Naive thymus-derived CD4-positive, alpha-beta T cell (primary cell): ENCODE results near the gene ASTN1. TPM values are rescaled to one million over a fixed set of nuclear protein-coding genes. Genes with fewer than 3 reads are reported as not detected.
A peak's percentile ranks its signal among the peaks of the same experiment; 100 is the strongest.

Experiments used
- ATAC-seq: fragments of 150-1000 bp; cut with Tn5 transposase; 2 replicates; pipeline ENCODE4 v1.10.0; 2021; ENCODE audit warnings: mild to moderate bottlenecking, moderate library complexity
- CTCF ChIA-PET: fragments of 350-600 bp; sonication (Branson Sonifier 250); formaldehyde crosslinking; loops from one replicate; lab custom pipeline; 2021; ENCODE audit warnings: antibody characterized with exemption; lab: Charles Lee
- POLR2A ChIA-PET: fragments of 350-600 bp; sonication (Branson Sonifier 250); formaldehyde crosslinking; loops from one replicate; lab custom pipeline; 2021; ENCODE audit warnings: antibody characterized with exemption, inconsistent platforms; lab: Charles Lee
- DNase-seq, 9 donors: peaks; one replicate each; pipeline versions ENCODE4 v3.0.0 to v3.0.0-alpha.2; 2020 to 2022; ENCODE audit warnings: mixed read lengths in 1 of 9
- H3K27ac ChIP-seq: one replicate; pipeline ENCODE4 v1.7.0; 2013; ENCODE audit warnings: mild to moderate bottlenecking, low read depth, low read length, moderate library complexity
- H3K27me3 ChIP-seq, 2 donors: one replicate each; pipeline ENCODE4 v1.7.0; 2013; ENCODE audit warnings: low read length in 2 of 2, mild to moderate bottlenecking in 2 of 2, moderate library complexity in 2 of 2; ENCODE audit not compliant: control insufficient read depth in 2 of 2, insufficient read depth in 2 of 2
- H3K36me3 ChIP-seq, 3 experiments: 1 replicate in 2 of 3; 2 replicates in 1 of 3; pipeline ENCODE4 v1.7.0; 2013; ENCODE audit warnings: low read length in 3 of 3, mild to moderate bottlenecking in 3 of 3, moderate library complexity in 1 of 3; ENCODE audit not compliant: insufficient read depth in 3 of 3, control insufficient read depth in 2 of 3
- H3K4me1 ChIP-seq, 2 donors: one replicate each; pipeline ENCODE4 v1.7.0; 2013; ENCODE audit warnings: low read length in 2 of 2, mild to moderate bottlenecking in 2 of 2, moderate library complexity in 1 of 2; ENCODE audit not compliant: control insufficient read depth in 2 of 2, insufficient read depth in 2 of 2
- H3K4me3 ChIP-seq: 2 replicates; pipeline ENCODE4 v1.7.0; 2013; ENCODE audit warnings: mild to moderate bottlenecking, low read length
- H3K9me3 ChIP-seq, 3 experiments: 1 replicate in 2 of 3; 2 replicates in 1 of 3; pipeline ENCODE4 v1.7.0; 2013; ENCODE audit warnings: low read length in 3 of 3; ENCODE audit not compliant: control insufficient read depth in 2 of 3
- H3K27ac Mint-ChIP-seq, 9 donors: one replicate each; pipeline ENCODE4 v1.8.0; 2020 to 2022; ENCODE audit warnings: mixed read lengths in 9 of 9, mild to moderate bottlenecking in 8 of 9, moderate library complexity in 5 of 9, inconsistent platforms in 2 of 9
- H3K27me3 Mint-ChIP-seq, 5 donors: one replicate each; pipeline ENCODE4 v1.8.0; 2021 to 2022; ENCODE audit warnings: mixed read lengths in 5 of 5, mild to moderate bottlenecking in 1 of 5
- H3K36me3 Mint-ChIP-seq, 5 donors: one replicate each; pipeline ENCODE4 v1.8.0; 2020 to 2022; ENCODE audit warnings: mixed read lengths in 5 of 5, mild to moderate bottlenecking in 3 of 5, inconsistent platforms in 1 of 5
- H3K4me1 Mint-ChIP-seq, 7 donors: one replicate each; pipeline ENCODE4 v1.8.0; 2020 to 2022; ENCODE audit warnings: mixed read lengths in 7 of 7, mild to moderate bottlenecking in 3 of 7, inconsistent platforms in 1 of 7
- H3K4me3 Mint-ChIP-seq, 10 donors: one replicate each; pipeline ENCODE4 v1.8.0; 2020 to 2022; ENCODE audit warnings: mild to moderate bottlenecking in 10 of 10, mixed read lengths in 10 of 10, moderate library complexity in 6 of 10, inconsistent platforms in 2 of 10
- H3K9me3 Mint-ChIP-seq, 11 donors: one replicate each; pipeline ENCODE4 v1.8.0; 2020 to 2022; ENCODE audit warnings: mixed read lengths in 11 of 11, mild to moderate bottlenecking in 4 of 11, inconsistent platforms in 1 of 11, moderate library complexity in 1 of 11
- intact Hi-C, 2 donors: fragments of 100-400 bp; cut with micrococcal nuclease; formaldehyde crosslinking; loops; one replicate each; pipeline ENCODE4 v1.15.1; 2023
- polyA plus RNA-seq, 2 donors: library from polyadenylated mRNA; unstranded; fragments of 300-500 nt; fragmentation: Illumina TruSeq; gene quantifications; one replicate each; pipeline ENCODE4 v1.2.3, GENCODE V29; 2021
- total RNA-seq, 6 experiments: library from RNA in 5 of 6; stranded (reverse) in 5 of 6; gene quantifications; 1 replicate in 5 of 6; 2 replicates in 1 of 6; pipeline ENCODE4 v1.2.3 and lab custom pipeline; 2021 to 2026

ASTN1 gene
- total and polyA plus RNA-seq, 7 experiments from 2014 or later = 0.07 TPM; not detected in 6

DNA sequence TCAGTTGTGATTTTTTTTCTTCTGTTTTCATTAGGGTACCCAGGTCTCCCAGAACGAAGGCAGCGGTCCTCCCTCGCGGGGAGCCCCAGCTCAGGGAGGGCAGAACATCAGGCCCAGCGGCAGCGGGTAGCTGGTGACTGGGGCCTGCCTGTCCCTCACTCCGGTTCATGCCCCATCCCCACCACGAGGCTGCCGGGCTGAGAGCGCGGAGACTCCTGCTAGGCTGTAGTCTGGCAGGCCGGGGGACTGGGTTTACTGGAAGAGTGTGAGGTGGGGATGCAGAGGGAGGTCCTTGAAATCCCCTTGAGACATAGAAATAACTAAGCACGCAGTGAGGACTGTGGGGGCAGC lies 16.7 kb upstream of the ASTN1 start:
- no peak for ATAC-seq
- CTCF ChIA-PET = no interaction called here
- no peak overlapping the region for H3K4me3 ChIP-seq

DNA sequence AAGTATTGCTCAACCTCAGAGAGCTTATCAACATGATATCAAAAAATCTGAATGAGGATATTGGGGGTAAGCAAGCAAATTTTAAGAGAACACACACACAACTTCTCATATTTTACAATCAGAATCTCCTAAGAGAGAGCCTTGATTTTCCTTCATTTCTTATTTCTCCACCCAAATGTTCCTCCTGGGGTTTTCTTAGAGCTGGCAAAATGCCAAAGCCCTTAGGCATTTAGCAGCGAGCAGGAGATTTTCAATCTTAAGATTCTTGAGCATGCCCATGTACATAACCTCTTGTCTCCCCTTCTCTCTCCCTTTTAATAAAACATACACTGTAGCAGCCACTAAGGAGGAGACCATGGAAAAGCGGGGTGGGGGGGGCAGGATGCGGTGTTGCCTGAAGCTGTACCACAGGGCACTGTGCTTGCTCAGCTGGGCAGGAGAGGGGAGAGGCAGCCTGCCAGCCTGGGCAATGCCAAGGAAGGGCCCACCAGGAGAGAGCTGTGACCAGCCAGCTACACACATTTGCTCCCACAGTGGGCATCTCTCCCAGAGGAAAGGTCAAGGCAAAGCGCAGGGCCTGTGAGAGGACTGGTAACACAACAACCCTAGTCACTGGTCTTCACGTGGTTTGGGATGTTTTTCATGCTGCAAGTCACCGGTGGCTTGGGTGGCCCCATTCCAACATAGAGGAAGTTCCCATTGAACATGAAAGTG lies 10.6 kb upstream of the ASTN1 start:
- Mint-ChIP-seq H3K9me3 (peaks cover 0 to 12% (median 3%) of the 10 kb centered on the region in 11 donors), H3K36me3 (no peaks in the 10 kb centered on the region), H3K4me1 (no peaks in the 10 kb centered on the region), H3K4me3 (no peak overlapping the region), H3K27ac (no peak overlapping the region), H3K27me3 (peaks cover 11 to 21% (median 20%) of the 10 kb centered on the region in 5 donors)
- intact Hi-C loops = no loop called here
- Histone ChIP-seq H3K27ac (no peak overlapping the region), H3K4me1 (no peaks in the 10 kb centered on the region), H3K4me3 (no peak overlapping the region), H3K9me3 (no peaks in the 10 kb centered on the region), H3K36me3 (no peaks in the 10 kb centered on the region), H3K27me3 (no peaks in the 10 kb centered on the region)
- ChIA-PET POLR2A (no interaction called here), CTCF (no interaction called here)
- DNase-seq (no peak), ATAC-seq (no peak)

More for the DNA sequence above, 16.7 kb upstream of the ASTN1 start:
- no peaks in the 10 kb centered on the region for H3K9me3 ChIP-seq
- H3K36me3 Mint-ChIP-seq = no peaks in the 10 kb centered on the region
- H3K4me3 Mint-ChIP-seq = peak overlapping the region; percentile 6 to 76 (median 58)
- H3K36me3 ChIP-seq = no peaks in the 10 kb centered on the region
- H3K9me3 Mint-ChIP-seq = peaks cover 0 to 11% (median 0%) of the 10 kb centered on the region in 11 donors
- no peak overlapping the region for H3K27ac ChIP-seq
- DNase-seq = no peak
- H3K27ac Mint-ChIP-seq = no peak overlapping the region
- peaks cover 25 to 45% (median 38%) of the 10 kb centered on the region in 5 donors for H3K27me3 Mint-ChIP-seq
- intact Hi-C loops = loop anchor here in 1 of 2 donors (5.0 kb wide), 1 partner anchor 284 kb away; no protein-coding TSS in a partner anchor
- H3K4me1 Mint-ChIP-seq = peaks cover 7 to 16% (median 11%) of the 10 kb centered on the region in 7 donors
- no peaks in the 10 kb centered on the region for H3K27me3 ChIP-seq
- no peaks in the 10 kb centered on the region for H3K4me1 ChIP-seq
- POLR2A ChIA-PET = no interaction called here

DNA sequence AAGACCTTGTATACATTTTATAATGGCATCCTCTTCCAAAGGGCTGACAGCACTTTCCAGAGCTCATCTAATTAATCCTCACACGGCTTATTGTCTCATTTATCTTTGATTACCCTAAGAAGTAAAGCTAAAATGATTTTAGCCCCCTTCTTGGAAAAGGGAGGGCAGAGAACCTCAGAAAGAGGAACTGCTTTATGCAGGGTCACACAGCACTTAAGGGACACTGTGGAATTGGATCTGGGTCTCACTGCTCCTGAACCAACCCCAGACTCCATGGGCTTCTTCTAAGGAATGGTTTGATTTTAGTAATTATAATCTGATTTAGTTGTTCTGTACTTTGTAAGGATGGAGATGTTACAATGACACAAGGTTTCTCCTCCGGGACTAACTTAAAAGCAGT lies 9.5 kb upstream of the ASTN1 start:
- Histone ChIP-seq H3K4me3 (no peak overlapping the region), H3K9me3 (no peaks in the 10 kb centered on the region), H3K27ac (no peak overlapping the region), H3K4me1 (no peaks in the 10 kb centered on the region), H3K27me3 (no peaks in the 10 kb centered on the region), H3K36me3 (no peaks in the 10 kb centered on the region)
- Mint-ChIP-seq H3K4me1 (no peaks in the 10 kb centered on the region), H3K27ac (no peak overlapping the region), H3K36me3 (no peaks in the 10 kb centered on the region), H3K4me3 (no peak overlapping the region), H3K27me3 (peaks cover 11 to 15% (median 15%) of the 10 kb centered on the region in 5 donors), H3K9me3 (peaks cover 0 to 12% (median 3%) of the 10 kb centered on the region in 11 donors)
- no peak for DNase-seq
- CTCF ChIA-PET = no interaction called here
- intact Hi-C loops = no loop called here
- POLR2A ChIA-PET = no interaction called here
- no peak for ATAC-seq

DNA sequence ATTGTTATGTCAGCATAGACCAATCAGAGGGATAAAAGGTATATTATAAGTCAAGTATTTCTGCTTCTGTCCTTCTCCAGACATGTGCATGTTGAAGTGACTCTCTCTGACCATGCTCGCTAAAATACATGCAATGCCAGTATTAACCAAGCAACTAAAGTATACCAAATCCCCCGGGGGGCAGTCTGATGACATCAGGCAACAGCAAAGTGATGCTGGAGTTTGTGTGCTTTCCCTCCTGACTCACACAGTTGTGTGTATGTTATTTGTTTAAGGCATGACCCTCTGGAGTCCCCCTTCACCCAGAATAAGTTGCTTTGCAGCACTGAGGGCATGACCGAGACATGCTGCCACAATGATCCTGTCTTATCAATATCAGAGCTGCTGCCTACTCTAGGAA lies 8.4 kb upstream of the ASTN1 start:
- Histone ChIP-seq H3K36me3 (no peaks in the 10 kb centered on the region), H3K27ac (no peak overlapping the region), H3K27me3 (no peaks in the 10 kb centered on the region), H3K9me3 (no peaks in the 10 kb centered on the region), H3K4me3 (no peak overlapping the region), H3K4me1 (no peaks in the 10 kb centered on the region)
- Mint-ChIP-seq H3K4me3 (no peak overlapping the region), H3K27ac (no peak overlapping the region), H3K27me3 (peaks cover 11 to 15% (median 14%) of the 10 kb centered on the region in 5 donors), H3K36me3 (no peaks in the 10 kb centered on the region), H3K4me1 (no peaks in the 10 kb centered on the region), H3K9me3 (peaks cover 0 to 12% (median 2%) of the 10 kb centered on the region in 11 donors)
- POLR2A ChIA-PET = no interaction called here
- ATAC-seq (no peak), DNase-seq (no peak)
- intact Hi-C loops = no loop called here
- CTCF ChIA-PET = no interaction called here

DNA sequence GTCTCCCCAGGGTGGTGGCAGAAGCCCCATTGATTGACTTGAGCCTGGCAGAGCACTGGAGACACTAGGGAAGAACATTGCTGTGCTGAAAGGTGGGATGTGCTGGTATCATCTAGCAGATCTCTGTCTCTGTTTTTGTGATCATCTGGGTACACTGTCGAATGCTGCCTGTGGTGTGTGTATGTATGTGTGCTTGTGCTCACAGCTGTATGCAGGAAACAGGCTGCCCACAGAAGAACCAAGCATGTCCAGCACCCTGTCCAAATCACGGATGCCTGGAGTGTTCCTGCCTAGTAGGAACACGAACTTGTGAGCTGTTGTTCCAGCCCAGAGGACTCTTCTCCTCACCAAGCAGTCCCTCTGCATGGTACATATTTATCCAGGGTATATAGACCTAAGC lies 7.8 kb upstream of the ASTN1 start:
- POLR2A ChIA-PET = no interaction called here
- H3K9me3 Mint-ChIP-seq = peaks cover 0 to 12% (median 2%) of the 10 kb centered on the region in 11 donors
- DNase-seq = no peak
- H3K27ac Mint-ChIP-seq = no peak overlapping the region
- no peak for ATAC-seq
- H3K27me3 ChIP-seq = no peaks in the 10 kb centered on the region
- no peaks in the 10 kb centered on the region for H3K9me3 ChIP-seq
- no peaks in the 10 kb centered on the region for H3K36me3 Mint-ChIP-seq
- H3K27me3 Mint-ChIP-seq = peaks cover 11 to 15% (median 14%) of the 10 kb centered on the region in 5 donors
- H3K27ac ChIP-seq = no peak overlapping the region
- H3K4me1 Mint-ChIP-seq = no peaks in the 10 kb centered on the region
- no peak overlapping the region for H3K4me3 ChIP-seq
- H3K4me1 ChIP-seq = no peaks in the 10 kb centered on the region
- H3K36me3 ChIP-seq = no peaks in the 10 kb centered on the region
- intact Hi-C loops = no loop called here
- H3K4me3 Mint-ChIP-seq = no peak overlapping the region
- CTCF ChIA-PET = no interaction called here

DNA sequence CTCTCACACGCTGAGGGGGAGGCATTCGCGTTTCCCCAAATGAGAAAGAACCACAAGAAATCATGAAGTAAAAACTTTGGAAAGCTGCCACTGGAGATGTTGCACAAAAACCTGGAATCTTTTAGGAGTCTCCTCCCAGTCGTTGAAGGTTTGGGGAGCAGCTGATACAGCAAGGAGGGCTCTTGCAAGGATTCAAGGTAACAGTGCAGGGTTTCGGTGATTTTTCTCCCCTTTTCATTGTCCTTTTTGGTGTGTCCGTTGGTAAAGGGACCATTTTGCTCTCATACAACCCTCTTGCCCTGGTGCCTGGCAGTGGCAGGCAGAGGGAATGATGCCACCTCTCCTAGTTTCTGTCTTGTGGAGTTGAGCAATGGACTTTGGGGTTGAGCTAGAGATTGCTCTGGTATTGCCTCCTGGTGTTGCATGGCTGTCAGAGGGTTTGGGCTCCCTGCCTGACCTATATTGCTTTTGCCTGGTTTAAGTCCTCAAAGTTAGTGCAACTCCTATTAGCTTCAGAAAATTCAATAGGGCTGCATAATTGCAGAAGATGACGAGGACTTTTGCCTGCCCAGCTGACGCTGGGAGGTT lies 7.1 kb upstream of the ASTN1 start:
- no peaks in the 10 kb centered on the region for H3K4me1 Mint-ChIP-seq
- H3K27ac Mint-ChIP-seq = no peak overlapping the region
- peaks cover 0 to 12% (median 2%) of the 10 kb centered on the region in 11 donors for H3K9me3 Mint-ChIP-seq
- H3K36me3 Mint-ChIP-seq = no peaks in the 10 kb centered on the region
- no peaks in the 10 kb centered on the region for H3K4me1 ChIP-seq
- H3K27ac ChIP-seq = no peak overlapping the region
- no peaks in the 10 kb centered on the region for H3K27me3 ChIP-seq
- H3K9me3 ChIP-seq = no peaks in the 10 kb centered on the region
- H3K36me3 ChIP-seq = no peaks in the 10 kb centered on the region
- peaks cover 11 to 15% (median 14%) of the 10 kb centered on the region in 5 donors for H3K27me3 Mint-ChIP-seq
- ChIA-PET CTCF (interaction anchor here (0.6 kb wide), 1 partner anchor 31 kb away, joined by 3 read pairs; no protein-coding TSS in a partner anchor), POLR2A (no interaction called here)
- ATAC-seq = no peak
- DNase-seq = no peak
- intact Hi-C loops = no loop called here
- no peak overlapping the region for H3K4me3 ChIP-seq
- no peak overlapping the region for H3K4me3 Mint-ChIP-seq
